Cardiac fibroblast (primary cell): Measurements from ENCODE around the gene TRMU.

ENCODE experiments used
- DNase-seq, 2 donors: peaks; one replicate each; pipeline versions ENCODE4 v3.0.0 to v3.0.0-alpha.2; 2010; ENCODE audit warnings: low read depth in 2 of 2
- H3K4me3 ChIP-seq, 2 donors: replicated peaks in 1 of 2; 1 replicate in 1 of 2; 2 replicates in 1 of 2; pipeline ENCODE4 v1.5.1; 2011; ENCODE audit warnings: low read depth in 2 of 2, low read length in 2 of 2, mild to moderate bottlenecking in 2 of 2, moderate library complexity in 1 of 2
- TF ChIP-seq, protein P1 (sequence below): IDR thresholded peaks from one replicate; pipeline ENCODE4 v1.5.1; 2011; ENCODE audit warnings: low read depth, mild to moderate bottlenecking, low read length, inconsistent platforms

Gene TRMU

DNA sequence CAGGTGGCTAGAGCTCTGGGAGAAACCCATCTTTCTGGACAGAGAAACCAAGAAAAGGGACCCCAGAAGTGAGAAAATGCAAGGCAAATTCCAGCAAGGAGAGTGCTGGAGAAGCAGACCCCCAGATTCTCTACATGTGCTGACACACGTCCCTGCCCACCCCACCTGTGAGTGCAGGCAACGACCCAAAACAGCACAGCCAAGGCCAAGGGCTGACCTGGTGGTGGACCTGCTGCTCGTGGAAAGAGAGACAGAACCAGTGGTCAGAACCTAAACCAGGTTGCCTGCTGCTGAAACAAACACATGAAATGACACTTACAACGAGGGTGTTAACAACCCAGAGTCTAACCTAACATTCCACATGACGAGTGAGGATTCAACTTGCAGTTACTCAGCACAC is 24.6 kb downstream of the TRMU start:
- DNase-seq = no peak
- H3K4me3 ChIP-seq = no peak overlapping the region
- TF ChIP-seq, protein P1, sequence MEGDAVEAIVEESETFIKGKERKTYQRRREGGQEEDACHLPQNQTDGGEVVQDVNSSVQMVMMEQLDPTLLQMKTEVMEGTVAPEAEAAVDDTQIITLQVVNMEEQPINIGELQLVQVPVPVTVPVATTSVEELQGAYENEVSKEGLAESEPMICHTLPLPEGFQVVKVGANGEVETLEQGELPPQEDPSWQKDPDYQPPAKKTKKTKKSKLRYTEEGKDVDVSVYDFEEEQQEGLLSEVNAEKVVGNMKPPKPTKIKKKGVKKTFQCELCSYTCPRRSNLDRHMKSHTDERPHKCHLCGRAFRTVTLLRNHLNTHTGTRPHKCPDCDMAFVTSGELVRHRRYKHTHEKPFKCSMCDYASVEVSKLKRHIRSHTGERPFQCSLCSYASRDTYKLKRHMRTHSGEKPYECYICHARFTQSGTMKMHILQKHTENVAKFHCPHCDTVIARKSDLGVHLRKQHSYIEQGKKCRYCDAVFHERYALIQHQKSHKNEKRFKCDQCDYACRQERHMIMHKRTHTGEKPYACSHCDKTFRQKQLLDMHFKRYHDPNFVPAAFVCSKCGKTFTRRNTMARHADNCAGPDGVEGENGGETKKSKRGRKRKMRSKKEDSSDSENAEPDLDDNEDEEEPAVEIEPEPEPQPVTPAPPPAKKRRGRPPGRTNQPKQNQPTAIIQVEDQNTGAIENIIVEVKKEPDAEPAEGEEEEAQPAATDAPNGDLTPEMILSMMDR = no peak

DNA sequence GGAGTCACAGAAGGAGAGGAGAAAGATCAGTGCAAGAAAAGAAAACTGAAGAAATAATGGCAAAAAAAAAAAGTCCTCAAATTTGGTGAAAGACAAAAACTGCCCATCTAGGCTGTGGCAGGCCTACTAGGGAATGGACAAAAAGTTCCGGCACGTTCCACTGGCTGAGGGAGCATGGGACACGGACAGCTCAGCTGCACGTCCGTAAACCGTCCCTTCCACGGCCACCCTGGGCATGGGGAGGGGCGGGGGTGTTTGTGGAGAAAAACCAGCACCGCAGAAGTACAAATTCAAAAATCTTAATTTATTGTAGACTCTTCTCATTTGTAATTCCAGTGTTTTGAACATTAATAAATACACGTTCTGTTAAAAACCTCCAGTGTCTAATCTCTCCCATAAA is 25.4 kb downstream of the TRMU start:
- no peak overlapping the region for H3K4me3 ChIP-seq
- TF ChIP-seq, protein P1 = no peak
- DNase-seq = no peak

DNA sequence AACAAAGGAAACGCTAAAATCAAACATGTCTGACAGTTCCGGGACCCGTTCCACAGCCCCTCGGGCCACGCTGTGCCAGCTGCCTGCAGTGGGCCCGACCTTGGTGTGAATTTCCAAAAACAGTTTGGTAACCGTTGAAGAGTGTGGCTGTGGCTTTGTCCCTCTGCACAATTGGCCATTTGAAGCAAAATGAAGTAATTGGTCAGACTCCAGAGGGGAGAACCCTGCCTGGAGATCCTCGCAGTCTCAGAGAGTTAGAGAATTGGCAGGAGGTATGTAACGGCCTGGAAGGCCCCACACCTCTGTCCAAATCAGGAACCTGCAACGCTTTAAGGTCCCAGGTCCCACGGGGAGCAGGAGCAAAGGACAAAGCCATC is 26.3 kb downstream of the TRMU start:
- no peak for DNase-seq
- H3K4me3 ChIP-seq = no peak overlapping the region

GRCh38 chr22:46362203-46362933 is 26.9 kb downstream of the TRMU start:
- H3K4me3 ChIP-seq = no peak overlapping the region
- TF ChIP-seq, protein P1 = no peak
- DNase-seq = no peak

More for the DNA sequence above, 26.3 kb downstream of the TRMU start:
- TF ChIP-seq, protein P1 = no peak

DNA sequence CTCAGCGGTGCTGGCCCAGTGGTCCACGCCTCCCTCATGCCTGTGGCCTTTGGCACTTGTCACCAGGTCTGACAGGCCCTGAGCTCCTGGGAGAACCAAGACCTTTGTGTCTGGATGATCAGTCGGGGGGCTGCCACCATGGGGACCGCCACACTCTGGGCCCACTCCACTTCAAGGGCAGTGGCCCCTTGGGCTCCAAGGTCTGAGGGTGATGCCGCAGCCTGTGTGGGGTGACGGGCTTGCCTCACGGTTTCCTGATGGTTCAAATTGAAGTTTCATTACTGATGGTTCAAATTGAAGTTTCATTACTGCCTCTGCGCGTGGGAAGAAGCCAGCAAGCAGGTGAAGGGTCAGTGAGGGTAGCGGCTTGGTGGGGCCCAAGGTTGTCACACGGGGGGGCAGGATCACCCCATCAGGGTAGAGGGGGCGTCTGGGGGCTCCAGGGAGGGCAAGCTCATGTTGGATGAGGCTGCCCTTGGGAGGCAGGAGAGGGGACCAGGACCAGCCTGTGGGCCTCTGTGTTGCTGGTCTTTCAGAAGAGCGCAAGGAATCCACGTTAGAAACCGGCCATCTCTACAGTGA is 27.5 kb downstream of the TRMU start:
- TF ChIP-seq, protein P1 = no peak
- DNase-seq = no peak
- H3K4me3 ChIP-seq = no peak overlapping the region

DNA sequence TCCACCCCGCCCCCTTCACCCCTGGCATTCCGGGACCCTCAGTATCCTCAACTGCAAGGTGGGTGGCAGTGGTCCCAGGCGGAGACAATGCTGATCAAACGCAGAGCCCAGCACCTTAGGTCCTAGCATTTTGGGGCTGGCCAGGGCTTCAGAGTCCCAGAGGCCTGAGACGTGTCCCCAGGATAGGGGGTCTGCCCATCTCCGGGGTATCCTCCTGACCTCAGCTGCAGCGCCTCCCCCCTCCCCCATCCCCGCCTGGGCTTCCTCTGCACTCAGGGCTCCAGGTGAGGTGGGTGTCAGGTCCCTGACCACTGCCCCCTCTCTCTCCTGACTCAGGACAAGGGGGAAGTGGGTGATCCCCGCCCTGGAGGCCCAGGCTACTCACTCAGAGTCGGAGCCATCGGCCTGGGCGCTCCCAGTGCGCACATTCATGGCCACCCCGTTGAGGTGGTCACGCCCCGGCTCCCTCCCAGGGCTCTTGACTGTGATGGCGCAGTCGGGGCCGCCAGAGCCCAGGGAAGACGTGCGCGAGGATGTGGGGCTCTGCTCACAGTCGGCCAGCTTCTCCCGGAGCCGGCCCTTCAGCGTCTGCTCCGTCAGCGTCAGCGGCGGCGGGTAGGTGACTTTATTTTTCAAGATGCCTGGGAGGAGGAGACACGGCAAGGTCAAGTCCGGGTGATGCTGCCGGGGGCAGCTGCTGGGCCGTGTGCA is 28.3 kb downstream of the TRMU start:
- H3K4me3 ChIP-seq = no peak overlapping the region
- DNase-seq = no peak
- TF ChIP-seq, protein P1 = no peak
